Upper lobe of left lung (tissue), 4 donors: ENCODE data around the gene SNX13.

Experiments
- CTCF ChIP-seq, 6 experiments: fragments of 450-650 bp in 4 of 6; fragments of 200-600 bp in 2 of 6; sonication (generic) in 2 of 6; IDR thresholded peaks; one replicate each; pipeline ENCODE4 v1.5.1; 2016 to 2019; ENCODE audit warnings: antibody characterized with exemption in 6 of 6
- POLR2A ChIP-seq, 4 donors: fragments of 450-650 bp; IDR thresholded peaks; one replicate each; pipeline ENCODE4 v1.5.1; 2016 to 2017; ENCODE audit warnings: antibody characterized with exemption in 4 of 4, mild to moderate bottlenecking in 2 of 4

- no peak for TF ChIP-seq CTCF (IDR thresholded peaks at IDR 0.05)
- no peak for TF ChIP-seq POLR2A (IDR thresholded peaks at IDR 0.05)
Measured at GRCh38 chr7:17832242-17832641, 108.1 kb downstream of the SNX13 start.
